Upper lobe of left lung (tissue), 6 donors: Measurements from ENCODE around the gene SDK1. TPM values are rescaled to one million over a fixed set of nuclear protein-coding genes. Genes with fewer than 3 reads are reported as not detected.
A peak's percentile ranks its signal among the peaks of the same experiment; 100 is the strongest.

Experiments used
- ATAC-seq, 2 donors: fragments of 200-7000 bp; cut with Tn5 transposase; one replicate each; pipeline ENCODE4 v1.9.1; 2022; ENCODE audit warnings: mild to moderate bottlenecking in 2 of 2, moderate library complexity in 2 of 2; ENCODE audit not compliant: low FRiP score in 2 of 2
- DNase-seq, 2 donors: peaks; one replicate each; pipeline ENCODE4 v3.0.0-alpha.2; 2019 to 2020
- H3K27ac ChIP-seq, 4 donors: fragments of 200-600 bp; sonication (generic); one replicate each; pipeline ENCODE4 v1.5.1; 2016 to 2019
- H3K27me3 ChIP-seq, 4 donors: fragments of 200-600 bp; sonication (generic); one replicate each; pipeline ENCODE4 v1.5.1; 2017 to 2019
- H3K36me3 ChIP-seq, 4 donors: fragments of 200-600 bp; sonication (generic); one replicate each; pipeline ENCODE4 v1.5.1; 2016 to 2019
- H3K4me1 ChIP-seq, 4 donors: fragments of 200-600 bp; sonication (generic); one replicate each; pipeline ENCODE4 v1.5.1; 2018 to 2019
- H3K4me3 ChIP-seq, 4 donors: fragments of 200-600 bp; sonication (generic); one replicate each; pipeline ENCODE4 v1.5.1; 2017 to 2019; ENCODE audit warnings: mild to moderate bottlenecking in 2 of 4, moderate library complexity in 1 of 4
- H3K9me3 ChIP-seq, 4 donors: fragments of 200-600 bp; sonication (generic); one replicate each; pipeline ENCODE4 v1.5.1; 2018 to 2019
- EP300 ChIP-seq, 4 donors: sonication (generic); formaldehyde crosslinking; IDR thresholded peaks; one replicate each; pipeline ENCODE4 v1.5.1; 2017; ENCODE audit warnings: antibody characterized with exemption in 4 of 4, control low read depth in 2 of 4
- POLR2A ChIP-seq, 4 donors: fragments of 450-650 bp; IDR thresholded peaks; one replicate each; pipeline ENCODE4 v1.5.1; 2016 to 2017; ENCODE audit warnings: antibody characterized with exemption in 4 of 4, mild to moderate bottlenecking in 2 of 4
- POLR2AphosphoS5 ChIP-seq, 2 donors: sonication (generic); formaldehyde crosslinking; IDR thresholded peaks; one replicate each; pipeline ENCODE4 v1.5.1; 2017; ENCODE audit warnings: antibody characterized with exemption in 2 of 2
- WGBS, 2 donors: methylation state at CpG; one replicate each; pipeline ENCODE4 v1.1.5; 2017 to 2018; 5-methylcytosine and 5-hydroxymethylcytosine counted together
- total RNA-seq, 6 donors: library from RNA; depleted of rRNA in 4 of 6; stranded (reverse); fragments of >200 nt in 4 of 6; gene quantifications; one replicate each; pipeline versions ENCODE4 v1.1.0 to v1.2.1, GENCODE V29; 2016 to 2021
- TF ChIP-seq, protein P1 (sequence below), 6 experiments: fragments of 450-650 bp in 4 of 6; fragments of 200-600 bp in 2 of 6; sonication (generic) in 2 of 6; IDR thresholded peaks; one replicate each; pipeline ENCODE4 v1.5.1; 2016 to 2019; ENCODE audit warnings: antibody characterized with exemption in 6 of 6
- donor health status: DM: no; HTN: no; CAD: no; lungs with moderate emphysema.
- donor health status: DM: no; HTN: yes; CAD: no; lungs with severe emphysema.

SDK1 gene
- total RNA-seq, 6 donors from 2014 or later, result 9.3 to 90.1 (median 11.8) TPM

DNA sequence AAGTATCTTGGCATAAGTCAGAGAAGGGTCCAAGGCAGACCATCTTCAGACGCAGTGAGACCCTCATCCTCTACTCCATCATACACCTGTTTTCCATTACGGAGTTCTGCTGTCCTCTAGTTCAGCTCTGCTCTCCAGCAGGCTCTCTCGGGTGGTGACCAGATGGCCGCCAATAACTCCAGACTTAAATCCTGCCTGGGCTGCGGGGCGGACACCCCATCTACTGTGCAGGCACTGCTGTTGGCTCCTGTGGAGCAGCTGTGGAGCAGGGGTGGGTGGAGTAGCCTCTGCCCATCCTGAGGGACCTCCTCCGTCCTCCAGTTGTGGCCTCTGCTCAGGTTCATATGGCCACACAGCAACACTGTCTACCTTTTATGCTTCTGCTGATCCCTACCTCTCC is 608.1 kb downstream of the SDK1 start:
- DNase-seq (no peak), ATAC-seq (no peak)
- Histone ChIP-seq H3K27me3 (no peaks in the 10 kb centered on the region), H3K27ac (no peak overlapping the region), H3K36me3 (no peaks in the 10 kb centered on the region), H3K9me3 (no peaks in the 10 kb centered on the region), H3K4me3 (no peak overlapping the region), H3K4me1 (peaks cover 0 to 6% (median 0%) of the 10 kb centered on the region in 4 donors)
- WGBS, 2 donors, result 91 to 94% methylated on average over 6 to 7 of the region's 7 CpGs
- TF ChIP-seq, protein P1, sequence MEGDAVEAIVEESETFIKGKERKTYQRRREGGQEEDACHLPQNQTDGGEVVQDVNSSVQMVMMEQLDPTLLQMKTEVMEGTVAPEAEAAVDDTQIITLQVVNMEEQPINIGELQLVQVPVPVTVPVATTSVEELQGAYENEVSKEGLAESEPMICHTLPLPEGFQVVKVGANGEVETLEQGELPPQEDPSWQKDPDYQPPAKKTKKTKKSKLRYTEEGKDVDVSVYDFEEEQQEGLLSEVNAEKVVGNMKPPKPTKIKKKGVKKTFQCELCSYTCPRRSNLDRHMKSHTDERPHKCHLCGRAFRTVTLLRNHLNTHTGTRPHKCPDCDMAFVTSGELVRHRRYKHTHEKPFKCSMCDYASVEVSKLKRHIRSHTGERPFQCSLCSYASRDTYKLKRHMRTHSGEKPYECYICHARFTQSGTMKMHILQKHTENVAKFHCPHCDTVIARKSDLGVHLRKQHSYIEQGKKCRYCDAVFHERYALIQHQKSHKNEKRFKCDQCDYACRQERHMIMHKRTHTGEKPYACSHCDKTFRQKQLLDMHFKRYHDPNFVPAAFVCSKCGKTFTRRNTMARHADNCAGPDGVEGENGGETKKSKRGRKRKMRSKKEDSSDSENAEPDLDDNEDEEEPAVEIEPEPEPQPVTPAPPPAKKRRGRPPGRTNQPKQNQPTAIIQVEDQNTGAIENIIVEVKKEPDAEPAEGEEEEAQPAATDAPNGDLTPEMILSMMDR (IDR thresholded peaks at IDR 0.05), result no peak
- TF ChIP-seq POLR2A (IDR thresholded peaks at IDR 0.05) (no peak), POLR2AphosphoS5 (IDR thresholded peaks at IDR 0.05) (no peak), EP300 (IDR thresholded peaks at IDR 0.05) (no peak)

DNA sequence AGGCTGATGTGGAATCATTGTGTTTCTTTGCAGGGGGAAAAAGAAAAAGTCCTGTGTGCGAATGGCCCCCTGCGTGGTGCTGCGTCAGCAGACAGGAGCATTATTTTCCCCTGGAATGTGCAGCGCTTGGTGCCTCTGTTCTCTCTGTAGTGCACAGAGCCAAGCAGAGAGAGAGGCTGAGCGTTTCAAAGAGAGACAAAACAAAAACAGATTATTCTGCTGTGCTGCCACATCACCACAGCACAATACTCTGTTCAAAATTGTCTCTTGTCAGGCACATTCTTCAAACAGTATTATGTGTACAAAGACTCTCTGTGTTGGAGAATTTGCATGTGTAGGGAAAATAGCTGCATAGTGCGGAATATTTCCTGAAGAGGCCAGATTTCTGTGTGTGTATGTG is 609.0 kb downstream of the SDK1 start:
- no peaks in the 10 kb centered on the region for H3K36me3 ChIP-seq
- TF ChIP-seq, protein P1 (IDR thresholded peaks at IDR 0.05), result no peak
- TF ChIP-seq EP300 (IDR thresholded peaks at IDR 0.05), result no peak
- TF ChIP-seq POLR2AphosphoS5 (IDR thresholded peaks at IDR 0.05), result no peak
- TF ChIP-seq POLR2A (IDR thresholded peaks at IDR 0.05), result no peak
- H3K27ac ChIP-seq, result no peak overlapping the region
- H3K4me3 ChIP-seq, result no peak overlapping the region
- ATAC-seq (no peak), DNase-seq (no peak)
- 90 to 94% methylated on average over 6 of the region's 6 CpGs for WGBS, 2 donors
- no peaks in the 10 kb centered on the region for H3K9me3 ChIP-seq
- no peaks in the 10 kb centered on the region for H3K27me3 ChIP-seq
- H3K4me1 ChIP-seq, result peaks cover 0 to 7% (median 0%) of the 10 kb centered on the region in 4 donors

GRCh38 chr7:3911685-3912084 is 610.6 kb downstream of the SDK1 start:
- no peak overlapping the region for H3K4me3 ChIP-seq
- H3K27me3 ChIP-seq, result no peaks in the 10 kb centered on the region
- WGBS, 2 donors, result 68 to 83% methylated on average over 4 of the region's 4 CpGs
- TF ChIP-seq POLR2AphosphoS5 (IDR thresholded peaks at IDR 0.05) (no peak), POLR2A (IDR thresholded peaks at IDR 0.05) (no peak), EP300 (IDR thresholded peaks at IDR 0.05) (no peak)
- TF ChIP-seq, protein P1 (IDR thresholded peaks at IDR 0.05), result no peak
- H3K27ac ChIP-seq, result no peak overlapping the region
- DNase-seq (no peak), ATAC-seq (no peak)
- H3K4me1 ChIP-seq, result peaks cover 3 to 11% (median 6%) of the 10 kb centered on the region in 4 donors
- no peaks in the 10 kb centered on the region for H3K9me3 ChIP-seq
- no peaks in the 10 kb centered on the region for H3K36me3 ChIP-seq

DNA sequence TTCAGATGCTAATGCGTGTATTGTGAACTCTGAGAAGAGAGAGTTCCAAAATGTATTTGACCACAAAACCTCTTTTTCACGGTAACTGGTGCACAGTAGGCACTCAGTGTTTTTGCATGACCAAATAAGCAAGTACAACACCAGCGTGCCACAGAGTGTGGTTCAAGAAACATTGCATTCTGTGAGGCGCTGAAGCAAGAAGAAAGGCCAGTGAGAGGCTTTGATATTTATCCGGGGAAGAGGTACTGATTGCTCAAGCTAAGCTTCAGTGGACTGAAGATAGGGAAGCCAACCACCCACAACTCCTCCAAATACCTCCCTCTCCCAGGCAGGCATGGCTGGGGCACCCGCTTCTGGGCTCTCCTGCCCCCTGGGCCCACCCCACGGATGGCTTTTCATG is 611.2 kb downstream of the SDK1 start:
- Histone ChIP-seq H3K4me1 (peaks cover 3 to 11% (median 6%) of the 10 kb centered on the region in 4 donors), H3K4me3 (no peak overlapping the region), H3K27me3 (no peaks in the 10 kb centered on the region), H3K27ac (no peak overlapping the region), H3K36me3 (no peaks in the 10 kb centered on the region), H3K9me3 (no peaks in the 10 kb centered on the region)
- WGBS, 2 donors, result 84 to 93% methylated on average over 5 to 7 of the region's 7 CpGs
- ATAC-seq (no peak), DNase-seq (no peak)
- TF ChIP-seq, protein P1 (IDR thresholded peaks at IDR 0.05), result no peak
- TF ChIP-seq POLR2A (IDR thresholded peaks at IDR 0.05) (no peak), EP300 (IDR thresholded peaks at IDR 0.05) (no peak), POLR2AphosphoS5 (IDR thresholded peaks at IDR 0.05) (no peak)

DNA sequence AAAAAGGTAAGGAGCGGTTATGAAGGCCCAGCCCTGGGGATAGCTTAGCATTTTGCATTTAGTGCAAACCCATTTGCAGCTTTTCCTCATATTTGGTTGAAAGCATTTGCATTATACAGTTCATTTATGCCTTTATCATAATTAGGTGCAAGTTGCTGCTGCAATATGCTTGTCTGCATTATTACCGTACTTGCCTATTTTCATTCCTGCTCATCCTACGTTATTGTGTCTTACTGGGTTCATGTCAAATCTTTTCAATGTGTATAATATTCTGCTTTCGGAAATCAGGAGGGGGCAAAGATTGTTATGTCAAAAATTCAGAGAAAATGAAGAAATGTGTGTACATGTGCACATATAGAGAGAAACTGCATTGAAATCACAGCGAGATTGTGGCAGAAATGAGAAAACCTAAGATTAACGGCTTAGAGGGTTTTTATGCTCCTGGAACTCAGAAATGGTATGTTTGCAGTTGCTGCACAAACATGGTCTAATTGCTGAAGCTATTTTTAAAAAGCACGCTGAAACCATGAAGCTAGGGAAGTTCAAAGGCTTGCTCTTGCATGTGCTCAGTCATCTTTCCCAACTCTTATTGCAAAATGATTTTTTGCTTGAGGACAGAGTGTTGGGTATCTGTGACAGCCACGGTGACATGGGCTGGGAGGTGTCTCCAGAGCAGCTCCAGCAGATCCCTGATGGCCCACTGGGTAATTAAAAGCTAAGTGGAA is 613.2 kb downstream of the SDK1 start:
- Histone ChIP-seq H3K36me3 (no peaks in the 10 kb centered on the region), H3K4me3 (no peak overlapping the region), H3K9me3 (no peaks in the 10 kb centered on the region), H3K27ac (peak overlapping the region in 2 of 4 donors; percentile 46 to 52), H3K4me1 (peaks cover 3 to 11% (median 6%) of the 10 kb centered on the region in 4 donors), H3K27me3 (no peaks in the 10 kb centered on the region)
- 62 to 73% methylated on average over 8 of the region's 8 CpGs for WGBS, 2 donors
- ATAC-seq (no peak), DNase-seq (no peak)
- TF ChIP-seq, protein P1 (IDR thresholded peaks at IDR 0.05), result no peak
- TF ChIP-seq POLR2AphosphoS5 (IDR thresholded peaks at IDR 0.05) (peak; percentile 55 to 77), POLR2A (IDR thresholded peaks at IDR 0.05) (no peak), EP300 (IDR thresholded peaks at IDR 0.05) (peak in 1 of 4 donors; percentile 45)
